Lower leg skin (tissue), 4 donors: ENCODE measurements around the gene MRPL36. TPM values are rescaled to one million over a fixed set of nuclear protein-coding genes. Genes with fewer than 3 reads are reported as not detected.
"Not testable (repeated sequence)": the region's sequence is repeated elsewhere in the genome, so short reads cannot be mapped to it uniquely, and the experiment has no call there.

ENCODE experiments used
- DNase-seq, 2 donors: peaks; one replicate each; pipeline ENCODE4 v3.0.0-alpha.2; 2019; ENCODE audit warnings: low spot score in 2 of 2
- H3K4me3 ChIP-seq: fragments of 200-600 bp; sonication (generic); 2 replicates; pipeline ENCODE4 v1.5.1; 2017; ENCODE audit warnings: mild to moderate bottlenecking, low read depth; ENCODE audit not compliant: poor library complexity, severe bottlenecking
- POLR2A ChIP-seq, 2 donors: fragments of 450-650 bp; IDR thresholded peaks; one replicate each; pipeline ENCODE4 v1.6.1; 2016 to 2017; ENCODE audit warnings: antibody characterized with exemption in 2 of 2, mild to moderate bottlenecking in 1 of 2, moderate library complexity in 1 of 2
- WGBS, 2 donors: methylation state at CpG; one replicate each; pipeline ENCODE4 v1.1.5; 2018; 5-methylcytosine and 5-hydroxymethylcytosine counted together
- intact Hi-C: fragments of 100-400 bp; cut with DNase I; formaldehyde crosslinking; loops from one replicate; pipeline ENCODE4 v1.15.0; 2023; ENCODE audit warnings: low total_unique reads
- total RNA-seq, 4 donors: library from RNA; depleted of rRNA; stranded (reverse); fragments of >200 nt; gene quantifications; one replicate each; pipeline ENCODE4 v1.1.0, GENCODE V29; 2016
- TF ChIP-seq, protein P1 (sequence below), 3 donors: fragments of 450-650 bp; IDR thresholded peaks; one replicate each; pipeline ENCODE4 v1.5.1; 2016; ENCODE audit warnings: antibody characterized with exemption in 3 of 3, mild to moderate bottlenecking in 3 of 3, moderate library complexity in 2 of 3

MRPL36 gene
- total RNA-seq, 4 donors from 2014 or later, result 34.6 to 59.4 (median 42.6) TPM

DNA sequence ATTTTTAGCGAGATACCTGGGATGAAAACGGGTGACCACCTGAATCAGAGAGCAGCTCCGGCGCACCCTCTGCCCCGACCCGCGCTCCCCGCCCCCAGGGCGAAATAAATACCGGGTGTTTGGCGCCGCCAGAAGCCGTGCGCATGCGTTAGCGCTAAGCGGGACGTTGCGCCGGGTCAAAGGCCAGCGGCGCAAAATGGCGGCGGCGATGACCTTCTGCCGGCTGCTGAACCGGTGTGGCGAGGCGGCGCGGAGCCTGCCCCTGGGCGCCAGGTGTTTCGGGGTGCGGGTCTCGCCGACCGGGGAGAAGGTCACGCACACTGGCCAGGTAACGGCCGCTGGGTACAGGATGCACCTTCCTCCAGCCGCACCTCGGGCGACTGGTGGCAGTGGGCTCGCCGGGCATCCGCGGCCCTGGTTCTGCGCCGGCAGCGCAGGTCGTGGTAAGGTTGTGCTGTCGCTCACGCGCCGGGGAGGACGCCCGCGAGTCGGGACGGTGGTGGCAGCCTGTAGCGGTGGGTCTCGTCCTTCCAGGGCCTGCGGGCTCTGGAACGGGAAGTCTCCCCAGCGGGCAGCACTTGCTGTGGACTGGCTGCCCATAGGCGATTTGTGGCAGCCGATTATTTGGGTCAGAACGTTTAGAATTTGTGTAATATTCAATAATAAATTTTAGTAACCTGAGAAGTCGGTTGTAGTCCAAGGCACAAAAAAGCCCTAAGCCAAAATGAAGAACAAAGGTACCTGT is 1.8 kb upstream of the MRPL36 start, which contains the start of gene NDUFS6:
Gene NDUFS6 (plus strand): TSS at position 186 of the 745 bp plus-strand sequence. CDS start 11 bp downstream, at position 197.
- 1% methylated on average over 21 to 31 of the region's 69 CpGs for WGBS, 2 donors
- H3K4me3 ChIP-seq, result peak within 1 kb of the TSS; percentile 82
- intact Hi-C loops, result no loop called here
- no peak for TF ChIP-seq POLR2A (IDR thresholded peaks at IDR 0.05)
- TF ChIP-seq, protein P1, sequence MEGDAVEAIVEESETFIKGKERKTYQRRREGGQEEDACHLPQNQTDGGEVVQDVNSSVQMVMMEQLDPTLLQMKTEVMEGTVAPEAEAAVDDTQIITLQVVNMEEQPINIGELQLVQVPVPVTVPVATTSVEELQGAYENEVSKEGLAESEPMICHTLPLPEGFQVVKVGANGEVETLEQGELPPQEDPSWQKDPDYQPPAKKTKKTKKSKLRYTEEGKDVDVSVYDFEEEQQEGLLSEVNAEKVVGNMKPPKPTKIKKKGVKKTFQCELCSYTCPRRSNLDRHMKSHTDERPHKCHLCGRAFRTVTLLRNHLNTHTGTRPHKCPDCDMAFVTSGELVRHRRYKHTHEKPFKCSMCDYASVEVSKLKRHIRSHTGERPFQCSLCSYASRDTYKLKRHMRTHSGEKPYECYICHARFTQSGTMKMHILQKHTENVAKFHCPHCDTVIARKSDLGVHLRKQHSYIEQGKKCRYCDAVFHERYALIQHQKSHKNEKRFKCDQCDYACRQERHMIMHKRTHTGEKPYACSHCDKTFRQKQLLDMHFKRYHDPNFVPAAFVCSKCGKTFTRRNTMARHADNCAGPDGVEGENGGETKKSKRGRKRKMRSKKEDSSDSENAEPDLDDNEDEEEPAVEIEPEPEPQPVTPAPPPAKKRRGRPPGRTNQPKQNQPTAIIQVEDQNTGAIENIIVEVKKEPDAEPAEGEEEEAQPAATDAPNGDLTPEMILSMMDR (IDR thresholded peaks at IDR 0.05), result no peak
- DNase-seq, result peak; percentile 55 to 94

DNA sequence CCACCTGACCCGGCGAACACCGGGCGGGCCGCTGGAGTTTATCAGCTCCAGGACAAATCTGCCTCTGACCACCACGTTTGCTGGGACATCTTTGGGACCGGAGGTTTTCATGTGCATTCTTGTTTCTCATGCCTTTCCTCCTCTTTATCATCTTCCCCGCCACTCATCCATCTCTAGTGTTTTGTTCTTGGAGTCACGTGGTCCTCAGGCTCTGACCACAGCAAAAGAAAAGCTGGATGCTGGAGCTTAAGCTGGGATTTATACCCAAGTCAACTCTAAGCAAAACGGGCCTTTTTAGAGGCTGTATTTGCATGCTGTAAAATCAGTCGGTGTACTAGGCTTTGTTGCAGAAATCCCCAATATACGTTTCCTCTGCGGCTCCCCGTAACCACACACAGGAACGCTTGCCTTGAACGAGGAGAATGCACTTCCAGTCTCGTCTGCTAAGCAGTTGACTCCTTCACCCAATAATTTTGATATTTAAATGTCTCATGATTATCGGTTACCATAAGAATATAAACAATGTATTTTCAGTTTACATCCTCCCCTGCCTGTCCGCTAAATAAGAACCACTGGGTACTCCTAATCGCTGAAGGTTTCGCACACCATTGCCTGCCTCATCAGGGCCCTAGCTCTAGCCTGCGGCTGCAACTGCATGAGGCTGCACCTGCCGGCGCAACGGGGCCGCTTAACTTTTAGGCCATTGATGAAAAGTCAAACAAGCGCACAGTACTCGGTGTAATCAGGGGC is 1.0 kb upstream of the MRPL36 start:
- no peak for DNase-seq

DNA sequence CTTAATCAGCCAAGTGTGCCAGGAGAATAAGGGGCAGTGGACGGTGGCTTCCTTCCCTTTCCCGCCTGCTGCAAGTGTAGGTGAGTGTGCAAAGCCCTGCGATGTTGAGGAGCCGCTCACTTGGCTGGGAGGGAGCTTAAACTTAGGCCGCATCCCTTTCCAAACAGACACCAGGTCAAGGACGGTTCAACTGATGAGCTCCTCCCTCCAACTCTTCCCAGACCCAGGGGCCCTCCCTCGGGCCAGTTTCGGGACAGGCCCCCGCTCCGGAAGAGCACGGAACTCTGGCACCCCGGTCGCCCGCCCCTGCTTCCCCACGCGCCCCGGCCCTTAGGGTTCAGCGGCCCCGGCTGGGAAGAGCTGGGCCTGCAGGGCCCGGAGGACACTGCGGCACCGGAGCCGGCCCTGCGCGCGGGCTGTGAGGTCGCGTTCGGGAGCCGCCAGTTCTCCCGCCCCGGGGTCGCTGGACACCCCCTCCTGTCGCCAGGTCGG is 481 bp downstream of the MRPL36 start:
- 0 to 1% methylated on average over 19 to 32 of the region's 35 CpGs for WGBS, 2 donors
- peak overlapping the region; percentile 51 for H3K4me3 ChIP-seq

More for the DNA sequence above, 1.0 kb upstream of the MRPL36 start:
- H3K4me3 ChIP-seq, result peak overlapping the region; percentile 82
- TF ChIP-seq, protein P1 (IDR thresholded peaks at IDR 0.05), result no peak
- no peak for TF ChIP-seq POLR2A (IDR thresholded peaks at IDR 0.05)
- WGBS, 2 donors, result 5% methylated on average over 28 of the region's 28 CpGs
- intact Hi-C loops, result no loop called here

DNA sequence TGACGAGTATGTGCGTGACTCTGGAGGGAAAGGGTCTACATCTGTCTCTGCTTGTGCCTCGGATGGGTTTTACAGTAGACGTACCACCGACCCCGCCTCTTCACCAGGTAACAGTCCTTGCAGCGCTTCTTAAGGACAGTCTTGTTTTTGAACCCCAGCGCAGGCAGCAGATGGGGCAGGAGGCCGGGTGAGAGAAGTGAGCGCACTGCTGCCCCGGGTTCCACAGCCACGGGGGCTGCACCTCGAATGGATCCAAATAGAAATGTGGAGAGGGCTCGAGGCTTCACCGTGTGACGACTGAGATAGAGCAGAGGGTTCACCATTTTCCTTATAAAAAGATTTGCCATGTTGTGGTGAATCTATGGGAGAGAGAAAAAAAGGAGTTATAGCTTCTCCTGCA is 1.0 kb downstream of the MRPL36 start:
- H3K4me3 ChIP-seq, intact Hi-C loops, DNase-seq: not testable (repeated sequence)
- 84 to 86% methylated on average over 16 of the region's 16 CpGs for WGBS, 2 donors

More for the DNA sequence above, 481 bp downstream of the MRPL36 start:
- no peak for DNase-seq
- TF ChIP-seq, protein P1 (IDR thresholded peaks at IDR 0.05), result no peak
- no peak for TF ChIP-seq POLR2A (IDR thresholded peaks at IDR 0.05)
- intact Hi-C loops, result no loop called here

DNA sequence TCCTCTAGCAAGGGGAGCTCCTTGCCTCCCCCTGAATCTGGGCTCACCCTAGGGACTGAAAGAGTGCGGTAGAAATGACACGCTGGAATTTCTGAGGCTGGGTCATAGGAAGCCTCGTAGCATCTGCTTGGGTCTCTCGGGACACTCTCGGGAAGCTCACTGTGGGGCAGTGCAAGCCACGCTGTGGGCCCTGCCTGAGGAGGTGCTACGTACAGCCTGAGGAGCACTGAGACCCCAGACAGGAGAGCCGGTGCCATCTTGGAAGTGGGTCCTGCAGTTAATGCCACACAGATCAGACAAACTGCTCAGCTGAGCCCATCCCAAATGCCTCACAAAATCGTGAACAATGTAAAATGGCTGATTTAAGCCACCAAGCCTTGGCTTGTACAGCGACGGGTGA is 1.8 kb downstream of the MRPL36 start:
- TF ChIP-seq, protein P1 (IDR thresholded peaks at IDR 0.05), result no peak
- no peak for TF ChIP-seq POLR2A (IDR thresholded peaks at IDR 0.05)
- intact Hi-C loops, result no loop called here
- DNase-seq, result no peak
- H3K4me3 ChIP-seq, result no peak overlapping the region
- WGBS, 2 donors, result 91 to 93% methylated on average over 11 of the region's 11 CpGs
